ENCODE data around the gene MPDU1.

- TF ChIP-seq, protein P1, sequence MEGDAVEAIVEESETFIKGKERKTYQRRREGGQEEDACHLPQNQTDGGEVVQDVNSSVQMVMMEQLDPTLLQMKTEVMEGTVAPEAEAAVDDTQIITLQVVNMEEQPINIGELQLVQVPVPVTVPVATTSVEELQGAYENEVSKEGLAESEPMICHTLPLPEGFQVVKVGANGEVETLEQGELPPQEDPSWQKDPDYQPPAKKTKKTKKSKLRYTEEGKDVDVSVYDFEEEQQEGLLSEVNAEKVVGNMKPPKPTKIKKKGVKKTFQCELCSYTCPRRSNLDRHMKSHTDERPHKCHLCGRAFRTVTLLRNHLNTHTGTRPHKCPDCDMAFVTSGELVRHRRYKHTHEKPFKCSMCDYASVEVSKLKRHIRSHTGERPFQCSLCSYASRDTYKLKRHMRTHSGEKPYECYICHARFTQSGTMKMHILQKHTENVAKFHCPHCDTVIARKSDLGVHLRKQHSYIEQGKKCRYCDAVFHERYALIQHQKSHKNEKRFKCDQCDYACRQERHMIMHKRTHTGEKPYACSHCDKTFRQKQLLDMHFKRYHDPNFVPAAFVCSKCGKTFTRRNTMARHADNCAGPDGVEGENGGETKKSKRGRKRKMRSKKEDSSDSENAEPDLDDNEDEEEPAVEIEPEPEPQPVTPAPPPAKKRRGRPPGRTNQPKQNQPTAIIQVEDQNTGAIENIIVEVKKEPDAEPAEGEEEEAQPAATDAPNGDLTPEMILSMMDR (IDR thresholded peaks at IDR 0.05): no peak
- no peak for TF ChIP-seq POLR2A (IDR thresholded peaks at IDR 0.05)
These were observed 13.3 kb upstream of the MPDU1 start for GRCh38 chr17:7570351-7570750.
